ENCODE data around the gene CDR2L. TPM values are rescaled to one million over a fixed set of nuclear protein-coding genes. Genes with fewer than 3 reads are reported as not detected.
"Not testable (repeated sequence)": the region's sequence is repeated elsewhere in the genome, so short reads cannot be mapped to it uniquely, and the experiment has no call there.

CDR2L gene
- total and polyA plus RNA-seq, 2 donors: 4.8 to 14.2 TPM

GRCh38 chr17:74981318-74981978 is 6.0 kb upstream of the CDR2L start:
- no peaks in the 10 kb centered on the region for H3K36me3 ChIP-seq (ENCODE audit: insufficient read depth)
- 49% methylated on average over 16 of the region's 16 CpGs for WGBS
- H3K4me1 ChIP-seq (ENCODE audit: insufficient read depth): peaks cover 1% of the 10 kb centered on the region
- DNase-seq (ENCODE audit: extremely low spot score): no peak
- H3K27ac ChIP-seq (ENCODE audit: low read depth): peak overlapping the region; percentile 39
- H3K4me3 ChIP-seq (ENCODE audit: low read depth, low read length): peak overlapping the region; percentile 50

- no peaks in the 10 kb centered on the region for H3K36me3 ChIP-seq (ENCODE audit: insufficient read depth)
- no peak for DNase-seq (ENCODE audit: extremely low spot score)
Measured at GRCh38 chr17:74981979-74982662, 5.3 kb upstream of the CDR2L start.

GRCh38 chr17:74982663-74983313 is 4.6 kb upstream of the CDR2L start:
- not testable (repeated sequence) for DNase-seq (ENCODE audit: extremely low spot score); H3K4me1 ChIP-seq (ENCODE audit: insufficient read depth); H3K36me3 ChIP-seq (ENCODE audit: insufficient read depth)
- 35% methylated on average over 14 of the region's 14 CpGs for WGBS
- Histone ChIP-seq H3K4me3 (ENCODE audit: low read depth, low read length) (peak overlapping the region; percentile 50), H3K27ac (ENCODE audit: low read depth) (peak overlapping the region; percentile 39)

More at GRCh38 chr17:74981979-74982662, 5.3 kb upstream of the CDR2L start:
- H3K4me1 ChIP-seq (ENCODE audit: insufficient read depth): peaks cover 1% of the 10 kb centered on the region
- H3K4me3 ChIP-seq (ENCODE audit: low read depth, low read length): peak overlapping the region; percentile 50
- under 1% methylated on average over 61 of the region's 61 CpGs for WGBS
- peak overlapping the region; percentile 39 for H3K27ac ChIP-seq (ENCODE audit: low read depth)

- H3K4me3 ChIP-seq (ENCODE audit: low read depth, low read length): no peak overlapping the region
- H3K36me3 ChIP-seq (ENCODE audit: insufficient read depth): no peaks in the 10 kb centered on the region
- DNase-seq (ENCODE audit: extremely low spot score): no peak
- no peak overlapping the region for H3K27ac ChIP-seq (ENCODE audit: low read depth)
- WGBS: 91% methylated on average over 3 of the region's 3 CpGs
- H3K4me1 ChIP-seq (ENCODE audit: insufficient read depth): peaks cover 1% of the 10 kb centered on the region
Measured at GRCh38 chr17:74986206-74986576, 1.2 kb upstream of the CDR2L start.

GRCh38 chr17:74987909-74988711 is 678 bp downstream of the CDR2L start:
- Histone ChIP-seq H3K27ac (ENCODE audit: low read depth) (peak overlapping the region; percentile 71), H3K36me3 (ENCODE audit: insufficient read depth) (no peaks in the 10 kb centered on the region), H3K4me1 (ENCODE audit: insufficient read depth) (no peaks in the 10 kb centered on the region), H3K4me3 (ENCODE audit: low read depth, low read length) (peak overlapping the region; percentile 89)
- whole genome bisulfite sequencing: under 1% methylated on average over 76 of the region's 76 CpGs
- DNase-seq (ENCODE audit: extremely low spot score): peak; percentile 75

GRCh38 chr17:74990581-74991105 is 3.2 kb downstream of the CDR2L start:
- no peaks in the 10 kb centered on the region for H3K4me1 ChIP-seq (ENCODE audit: insufficient read depth)
- H3K4me3 ChIP-seq (ENCODE audit: low read depth, low read length): no peak overlapping the region
- DNase-seq (ENCODE audit: extremely low spot score): no peak
- 92% methylated on average over 10 of the region's 10 CpGs for WGBS
- H3K27ac ChIP-seq (ENCODE audit: low read depth): no peak overlapping the region
- no peaks in the 10 kb centered on the region for H3K36me3 ChIP-seq (ENCODE audit: insufficient read depth)

GRCh38 chr17:74992223-74992622 is 4.8 kb downstream of the CDR2L start:
- no peak overlapping the region for H3K27ac ChIP-seq (ENCODE audit: low read depth)
- H3K4me1 ChIP-seq (ENCODE audit: insufficient read depth): no peaks in the 10 kb centered on the region
- 64% methylated on average over 2 of the region's 2 CpGs for WGBS
- H3K4me3 ChIP-seq (ENCODE audit: low read depth, low read length): no peak overlapping the region
- DNase-seq (ENCODE audit: extremely low spot score): no peak
- no peaks in the 10 kb centered on the region for H3K36me3 ChIP-seq (ENCODE audit: insufficient read depth)

- H3K4me1 ChIP-seq (ENCODE audit: insufficient read depth): no peaks in the 10 kb centered on the region
- no peak overlapping the region for H3K4me3 ChIP-seq (ENCODE audit: low read depth, low read length)
- DNase-seq (ENCODE audit: extremely low spot score): no peak
- WGBS: 86% methylated on average over 7 of the region's 7 CpGs
- no peak overlapping the region for H3K27ac ChIP-seq (ENCODE audit: low read depth)
- no peaks in the 10 kb centered on the region for H3K36me3 ChIP-seq (ENCODE audit: insufficient read depth)
Measured at GRCh38 chr17:74994440-74994839, 7.0 kb downstream of the CDR2L start.

GRCh38 chr17:74995847-74996246 is 8.4 kb downstream of the CDR2L start:
- H3K4me3 ChIP-seq (ENCODE audit: low read depth, low read length): no peak overlapping the region
- no peak overlapping the region for H3K27ac ChIP-seq (ENCODE audit: low read depth)
- no peaks in the 10 kb centered on the region for H3K36me3 ChIP-seq (ENCODE audit: insufficient read depth)
- DNase-seq (ENCODE audit: extremely low spot score): no peak
- H3K4me1 ChIP-seq (ENCODE audit: insufficient read depth): no peaks in the 10 kb centered on the region
- WGBS: 83% methylated on average over 5 of the region's 5 CpGs

- no peak overlapping the region for H3K4me3 ChIP-seq (ENCODE audit: low read depth, low read length)
- H3K36me3 ChIP-seq (ENCODE audit: insufficient read depth): no peaks in the 10 kb centered on the region
- DNase-seq (ENCODE audit: extremely low spot score): no peak
- H3K4me1 ChIP-seq (ENCODE audit: insufficient read depth): no peaks in the 10 kb centered on the region
- H3K27ac ChIP-seq (ENCODE audit: low read depth): no peak overlapping the region
- WGBS: 84% methylated on average over 6 of the region's 6 CpGs
Measured at GRCh38 chr17:74998783-74999182, 11.4 kb downstream of the CDR2L start.

- WGBS: 91% methylated on average over 4 of the region's 4 CpGs
- Histone ChIP-seq H3K27ac (ENCODE audit: low read depth) (no peak overlapping the region), H3K36me3 (ENCODE audit: insufficient read depth) (no peaks in the 10 kb centered on the region), H3K4me1 (ENCODE audit: insufficient read depth) (no peaks in the 10 kb centered on the region), H3K4me3 (ENCODE audit: low read depth, low read length) (no peak overlapping the region)
- no peak for DNase-seq (ENCODE audit: extremely low spot score)
Measured at GRCh38 chr17:74999523-74999922, 12.1 kb downstream of the CDR2L start.

- 92% methylated on average over 15 of the region's 15 CpGs for WGBS
- H3K27ac ChIP-seq (ENCODE audit: low read depth): no peak overlapping the region
- no peaks in the 10 kb centered on the region for H3K36me3 ChIP-seq (ENCODE audit: insufficient read depth)
- no peaks in the 10 kb centered on the region for H3K4me1 ChIP-seq (ENCODE audit: insufficient read depth)
- no peak for DNase-seq (ENCODE audit: extremely low spot score)
- no peak overlapping the region for H3K4me3 ChIP-seq (ENCODE audit: low read depth, low read length)
Measured at GRCh38 chr17:75001915-75002843, 14.7 kb downstream of the CDR2L start.

Data from urinary bladder (tissue), 4 donors.